ENCODE results near the gene AKT3. TPM values are rescaled to one million over a fixed set of nuclear protein-coding genes. Genes with fewer than 3 reads are reported as not detected.

Gene AKT3
- polyA plus RNA-seq, 2 of the 4 experiments (the other 2 are of a cell fraction), result 18.4 to 43.5 TPM

- FAIRE-seq (no peak), DNase-seq (ENCODE audit: low read depth in 1 of 2, low spot score in 1 of 2) (no peak), ATAC-seq (no peak)
- H3K4me2 ChIP-seq, result no peak overlapping the region
- ChIA-PET CTCF (interaction anchor here (0.7 to 1.1 kb wide), 2 partner anchors 744 to 745 kb away, joined by 3 to 4 read pairs; no protein-coding TSS in a partner anchor), POLR2A (no interaction called here)
- H3K4me1 ChIP-seq, result peaks cover 23% of the 10 kb centered on the region
- no peak overlapping the region for H3K27ac ChIP-seq
- H3K9me3 ChIP-seq, result no peaks in the 10 kb centered on the region
- WGBS (ENCODE audit: missing lambda C conversion rate), result 94% methylated on average over 2 of the region's 2 CpGs
- H3K4me3 ChIP-seq, result no peak overlapping the region
- TF ChIP-seq KDM1A (IDR thresholded peaks at IDR 0.05; ENCODE audit: low read depth), result peak; percentile 72; the same call in 1 of the 2 replicates
- no peak for TF ChIP-seq HMGXB4 (CRISPR knock-in tag; IDR thresholded peaks at IDR 0.05; ENCODE audit: borderline replicate concordance)
Observed at GRCh38 chr1:243528459-243529121, 321.5 kb downstream of the AKT3 start.

- peak in 1 of 2 experiments; percentile 50; a peak in 2 of 6 replicates for ATAC-seq
- no peaks in the 10 kb centered on the region for H3K9me3 ChIP-seq
- TF ChIP-seq HDAC2 (IDR thresholded peaks at IDR 0.05), result no peak
- no peak for TF ChIP-seq HEYL (CRISPR knock-in tag; IDR thresholded peaks at IDR 0.05)
- FAIRE-seq, result no peak
- no peak for DNase-seq (ENCODE audit: low read depth in 1 of 2, low spot score in 1 of 2)
- POLR2A ChIA-PET, result no interaction called here
- 95% methylated on average over 7 of the region's 7 CpGs for WGBS (ENCODE audit: missing lambda C conversion rate)
- CTCF ChIA-PET, result interaction anchor here (0.6 to 1.3 kb wide), 3 partner anchors 747 to 1071 kb away, joined by 3 read pairs; no protein-coding TSS in a partner anchor
- peaks cover 23% of the 10 kb centered on the region for H3K4me1 ChIP-seq
- H3K4me3 ChIP-seq, result no peak overlapping the region
- peak overlapping the region; percentile 84 to 88; a peak in 5 of 6 replicates for H3K27ac ChIP-seq
- peak overlapping the region; percentile 63; the same call in 1 of the 3 replicates for H3K4me2 ChIP-seq
Observed at GRCh38 chr1:243526180-243526579, 323.9 kb downstream of the AKT3 start.

- DNase-seq (ENCODE audit: low read depth in 1 of 2, low spot score in 1 of 2) (peak; percentile 17 to 31), FAIRE-seq (peak; percentile 49), ATAC-seq (peak; percentile 57 to 66; a peak in 4 of 6 replicates)
- 21% methylated on average over 2 of the region's 2 CpGs for WGBS (ENCODE audit: missing lambda C conversion rate)
- POLR2A ChIA-PET, result no interaction called here
- no peak overlapping the region for H3K4me3 ChIP-seq
- peak overlapping the region; percentile 63 for H3K4me2 ChIP-seq
- H3K4me1 ChIP-seq, result peaks cover 28% of the 10 kb centered on the region
- CTCF ChIA-PET, result no interaction called here
- H3K27ac ChIP-seq, result peak overlapping the region; percentile 84 to 88
- no peaks in the 10 kb centered on the region for H3K9me3 ChIP-seq
- no peak for TF ChIP-seq HMGXB4 (CRISPR knock-in tag; IDR thresholded peaks at IDR 0.05; ENCODE audit: borderline replicate concordance)
- TF ChIP-seq E2F6 (IDR thresholded peaks at IDR 0.05; ENCODE audit: borderline replicate concordance, low read depth), result no peak
- TF ChIP-seq PBX3 (IDR thresholded peaks at IDR 0.05), result no peak
- TF ChIP-seq MAZ (IDR thresholded peaks at IDR 0.05; ENCODE audit: borderline replicate concordance, low read depth, low read length), result no peak
- TF ChIP-seq MYC (IDR thresholded peaks at IDR 0.05; ENCODE audit: borderline replicate concordance, low read length), result no peak
- TF ChIP-seq CTCF (IDR thresholded peaks at IDR 0.05), result no peak
- TF ChIP-seq CHD4 (IDR thresholded peaks at IDR 0.05; ENCODE audit: borderline replicate concordance), result no peak
- no peak for TF ChIP-seq RNF2 (IDR thresholded peaks at IDR 0.05; ENCODE audit: borderline replicate concordance, low read depth)
- TF ChIP-seq KDM5A (IDR thresholded peaks at IDR 0.05), result no peak
- no peak for TF ChIP-seq KDM1A (IDR thresholded peaks at IDR 0.05; ENCODE audit: low read depth)
- no peak for TF ChIP-seq FOSB (CRISPR knock-in tag; IDR thresholded peaks at IDR 0.05)
- TF ChIP-seq TP53 (CRISPR knock-in tag; IDR thresholded peaks at IDR 0.05), result no peak
- TF ChIP-seq NR3C1 (IDR thresholded peaks at IDR 0.05), result no peak
- peak; percentile 94 for TF ChIP-seq NFE2L2 (conservative IDR thresholded peaks at IDR 0.05; ENCODE audit: low read length)
- no peak for TF ChIP-seq HOXB13 (CRISPR knock-in tag; IDR thresholded peaks at IDR 0.05; ENCODE audit: low read depth)
- no peak for TF ChIP-seq POLR2AphosphoS2 (conservative IDR thresholded peaks at IDR 0.05; ENCODE audit: low read length)
- no peak; the same call in 1 of the 2 replicates for TF ChIP-seq GATA3 (IDR thresholded peaks at IDR 0.05; ENCODE audit: borderline replicate concordance)
- no peak for TF ChIP-seq CEBPB (IDR thresholded peaks at IDR 0.05)
- no peak for TF ChIP-seq JUN (IDR thresholded peaks at IDR 0.05)
- TF ChIP-seq MAFK (IDR thresholded peaks at IDR 0.05; ENCODE audit: partially characterized antibody), result peak; percentile 96
- TF ChIP-seq JUNB (IDR thresholded peaks at IDR 0.05), result peak; percentile 73
- no peak for TF ChIP-seq SMC3 (IDR thresholded peaks at IDR 0.05)
- no peak for TF ChIP-seq ZSCAN20 (CRISPR knock-in tag; IDR thresholded peaks at IDR 0.05)
- no peak for TF ChIP-seq HOXA7 (CRISPR knock-in tag; IDR thresholded peaks at IDR 0.05)
- TF ChIP-seq HEYL (CRISPR knock-in tag; IDR thresholded peaks at IDR 0.05), result no peak
Observed at GRCh38 chr1:243525085-243525487, 325.0 kb downstream of the AKT3 start.

Measured in A549 (cell line).